Fibroblast of lung (primary cell): Measurements from ENCODE around the gene C10orf67. TPM values are rescaled to one million over a fixed set of nuclear protein-coding genes. Genes with fewer than 3 reads are reported as not detected.

Source experiments
- DNase-seq, 2 donors: peaks; one replicate each; pipeline versions ENCODE4 v3.0.0 to v3.0.0-alpha.2; 2010; ENCODE audit warnings: low read depth in 2 of 2
- H2AFZ ChIP-seq: 2 replicates; pipeline ENCODE4 v1.5.1; 2012; ENCODE audit warnings: low read length, control low read depth, inconsistent platforms
- H3K27ac ChIP-seq: 2 replicates; pipeline ENCODE4 v1.5.1; 2011; ENCODE audit warnings: low read length, control low read depth; ENCODE audit not compliant: insufficient read depth
- H3K27me3 ChIP-seq: 2 replicates; pipeline ENCODE4 v1.5.1; 2011; ENCODE audit warnings: mild to moderate bottlenecking, low read length; ENCODE audit not compliant: control insufficient read depth, insufficient read depth
- H3K36me3 ChIP-seq: 2 replicates; pipeline ENCODE4 v1.5.1; 2011; ENCODE audit warnings: low read length; ENCODE audit not compliant: control insufficient read depth, insufficient read depth
- H3K4me1 ChIP-seq: 2 replicates; pipeline ENCODE4 v1.5.1; 2011; ENCODE audit warnings: low read length; ENCODE audit not compliant: control insufficient read depth, insufficient read depth; ENCODE audit errors: extremely low read depth
- H3K4me2 ChIP-seq: 2 replicates; pipeline ENCODE4 v1.5.1; 2011; ENCODE audit warnings: low read length, control low read depth; ENCODE audit not compliant: insufficient read depth; ENCODE audit errors: extremely low read depth
- H3K4me3 ChIP-seq, 4 experiments: fragments of 200-600 bp in 1 of 4; sonication (generic) in 1 of 4; replicated peaks in 1 of 4; 2 replicates each; pipeline ENCODE4 v1.5.1; 2011 to 2016; ENCODE audit warnings: low read length in 4 of 4, low read depth in 3 of 4, mild to moderate bottlenecking in 3 of 4, control low read depth in 2 of 4, inconsistent platforms in 1 of 4, mixed read lengths in 1 of 4; ENCODE audit not compliant: insufficient read depth in 1 of 4; ENCODE audit errors: control extremely low read depth in 1 of 4
- H3K79me2 ChIP-seq: 2 replicates; pipeline ENCODE4 v1.5.1; 2012; ENCODE audit warnings: mild to moderate bottlenecking, low read length, inconsistent platforms; ENCODE audit not compliant: control insufficient read depth, insufficient read depth
- H3K9ac ChIP-seq: 2 replicates; pipeline ENCODE4 v1.5.1; 2011; ENCODE audit warnings: mild to moderate bottlenecking, low read length, control low read depth; ENCODE audit not compliant: insufficient read depth
- H3K9me3 ChIP-seq: 2 replicates; pipeline ENCODE4 v1.5.1; 2012; ENCODE audit warnings: low read depth, low read length; ENCODE audit not compliant: control insufficient read depth, insufficient read depth
- H4K20me1 ChIP-seq: 2 replicates; pipeline ENCODE4 v1.5.1; 2011; ENCODE audit warnings: low read length; ENCODE audit not compliant: control insufficient read depth, insufficient read depth; ENCODE audit errors: extremely low read depth
- EZH2 ChIP-seq: IDR thresholded peaks from 2 replicates; pipeline ENCODE4 v1.5.1; 2012; ENCODE audit warnings: low read length, control low read depth, mild to moderate bottlenecking; ENCODE audit errors: missing control alignments
- polyA plus RNA-seq, 2 donors: library from polyadenylated mRNA; depleted of rRNA in 1 of 2; stranded (reverse) in 1 of 2; unstranded in 1 of 2; fragments of >200 nt; gene quantifications; 2 replicates each; pipeline ENCODE4 v1.2.1, GENCODE V29; 2011 to 2012; ENCODE audit warnings: missing spikeins in 1 of 2
- total RNA-seq: library from RNA; depleted of rRNA; stranded (reverse); fragments of >200 nt; gene quantifications from 2 replicates; pipeline ENCODE4 v1.2.1, GENCODE V29; 2014
- TF ChIP-seq, protein P1 (sequence below), 2 donors: IDR thresholded peaks in 1 of 2; conservative IDR thresholded peaks in 1 of 2; 1 replicate in 1 of 2; 2 replicates in 1 of 2; pipeline ENCODE4 v1.5.1; 2011 to 2012; ENCODE audit warnings: low read length in 2 of 2, control low read depth in 1 of 2, inconsistent platforms in 1 of 2, low read depth in 1 of 2, mild to moderate bottlenecking in 1 of 2

The C10orf67 gene
- total and polyA plus RNA-seq, 2 donors (not counting 1 experiment from before 2014, with no cell fraction given) = under 0.01 to 0.16 TPM

DNA sequence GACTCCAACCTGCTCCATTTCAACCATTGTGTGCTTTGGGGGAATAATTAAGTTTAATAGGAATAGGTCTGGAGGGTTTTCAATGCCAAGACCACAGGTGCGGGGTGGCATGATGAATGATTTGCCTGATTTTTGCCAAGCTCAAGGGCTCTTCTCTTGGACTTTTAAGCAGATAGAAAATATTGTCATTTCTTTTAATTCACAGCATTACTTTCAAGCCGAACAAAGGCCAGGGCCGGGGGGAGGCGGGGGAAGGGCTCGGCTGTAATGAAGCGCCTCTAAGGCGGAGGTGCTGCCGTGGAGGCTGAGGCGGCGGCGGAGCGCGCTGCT, 146.0 kb downstream of the C10orf67 start:
- Histone ChIP-seq H3K4me2 (no peak overlapping the region), H3K27me3 (peaks cover 29% of the 10 kb centered on the region), H3K27ac (no peak overlapping the region), H3K4me3 (no peak overlapping the region), H3K9ac (no peak overlapping the region), H3K4me1 (no peaks in the 10 kb centered on the region), H3K36me3 (no peaks in the 10 kb centered on the region), H3K9me3 (no peaks in the 10 kb centered on the region), H2AFZ (no peak overlapping the region), H3K79me2 (no peaks in the 10 kb centered on the region), H4K20me1 (no peaks in the 10 kb centered on the region)
- DNase-seq = no peak
- TF ChIP-seq EZH2 = no peak
- TF ChIP-seq, protein P1, sequence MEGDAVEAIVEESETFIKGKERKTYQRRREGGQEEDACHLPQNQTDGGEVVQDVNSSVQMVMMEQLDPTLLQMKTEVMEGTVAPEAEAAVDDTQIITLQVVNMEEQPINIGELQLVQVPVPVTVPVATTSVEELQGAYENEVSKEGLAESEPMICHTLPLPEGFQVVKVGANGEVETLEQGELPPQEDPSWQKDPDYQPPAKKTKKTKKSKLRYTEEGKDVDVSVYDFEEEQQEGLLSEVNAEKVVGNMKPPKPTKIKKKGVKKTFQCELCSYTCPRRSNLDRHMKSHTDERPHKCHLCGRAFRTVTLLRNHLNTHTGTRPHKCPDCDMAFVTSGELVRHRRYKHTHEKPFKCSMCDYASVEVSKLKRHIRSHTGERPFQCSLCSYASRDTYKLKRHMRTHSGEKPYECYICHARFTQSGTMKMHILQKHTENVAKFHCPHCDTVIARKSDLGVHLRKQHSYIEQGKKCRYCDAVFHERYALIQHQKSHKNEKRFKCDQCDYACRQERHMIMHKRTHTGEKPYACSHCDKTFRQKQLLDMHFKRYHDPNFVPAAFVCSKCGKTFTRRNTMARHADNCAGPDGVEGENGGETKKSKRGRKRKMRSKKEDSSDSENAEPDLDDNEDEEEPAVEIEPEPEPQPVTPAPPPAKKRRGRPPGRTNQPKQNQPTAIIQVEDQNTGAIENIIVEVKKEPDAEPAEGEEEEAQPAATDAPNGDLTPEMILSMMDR (conservative IDR thresholded peaks at IDR 0.05 in 1 of 2, IDR thresholded peaks at IDR 0.05 in 1 of 2; ENCODE audit: low read depth in 1 of 2, low read length in 2 of 2) = no peak

DNA sequence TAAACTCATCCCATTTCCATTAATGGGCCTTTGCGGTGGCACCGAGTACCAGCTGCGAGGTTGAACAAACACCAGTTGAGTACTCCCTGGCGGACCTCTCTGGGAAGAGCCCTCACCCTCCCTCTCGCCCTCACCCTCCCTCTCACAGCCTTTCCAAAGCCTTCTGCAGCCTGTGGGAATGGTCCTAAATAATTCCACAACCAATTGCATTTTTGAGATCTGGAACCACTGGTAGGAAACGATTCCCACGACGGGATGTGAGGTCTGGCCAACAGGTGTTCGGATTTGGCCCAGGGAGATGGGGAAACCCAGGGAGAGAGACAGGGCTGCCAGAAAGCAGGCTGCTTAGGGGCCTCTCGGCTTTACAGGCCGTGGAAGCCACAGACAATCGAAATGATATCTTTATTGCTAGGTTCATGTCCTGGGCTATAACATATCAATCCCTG, 147.2 kb downstream of the C10orf67 start:
- no peak overlapping the region for H2AFZ ChIP-seq
- H3K9ac ChIP-seq = no peak overlapping the region
- no peak overlapping the region for H3K27ac ChIP-seq
- H3K9me3 ChIP-seq = no peaks in the 10 kb centered on the region
- no peak overlapping the region for H3K4me3 ChIP-seq
- H3K36me3 ChIP-seq = no peaks in the 10 kb centered on the region
- H3K27me3 ChIP-seq = peaks cover 32% of the 10 kb centered on the region
- DNase-seq = no peak
- H3K4me2 ChIP-seq = no peak overlapping the region
- no peaks in the 10 kb centered on the region for H3K79me2 ChIP-seq
- H4K20me1 ChIP-seq = no peaks in the 10 kb centered on the region
- no peaks in the 10 kb centered on the region for H3K4me1 ChIP-seq
- TF ChIP-seq, protein P1 (conservative IDR thresholded peaks at IDR 0.05 in 1 of 2, IDR thresholded peaks at IDR 0.05 in 1 of 2; ENCODE audit: low read depth in 1 of 2, low read length in 2 of 2) = no peak
- no peak for TF ChIP-seq EZH2

DNA sequence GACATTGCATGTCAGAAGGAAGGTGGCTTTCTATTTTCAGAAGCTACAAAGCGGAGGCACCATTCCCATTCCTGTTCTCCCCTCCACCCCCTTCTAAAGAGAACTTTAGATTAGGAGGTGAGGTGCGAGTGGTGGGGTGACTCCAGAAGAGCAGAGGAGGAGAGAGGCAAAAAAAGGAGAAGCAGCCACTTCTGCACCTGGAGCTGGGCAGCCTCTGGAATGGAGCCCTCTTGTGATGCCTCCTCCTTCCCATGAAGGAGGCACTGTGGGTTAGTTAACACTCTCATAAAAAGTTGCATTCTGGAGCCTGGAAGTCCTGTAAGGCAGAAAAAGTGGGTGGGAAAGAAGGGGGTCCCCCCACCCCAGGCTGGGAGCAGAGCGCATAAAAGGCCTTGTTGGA, 147.7 kb downstream of the C10orf67 start:
- Histone ChIP-seq H3K9me3 (no peaks in the 10 kb centered on the region), H3K79me2 (no peaks in the 10 kb centered on the region), H3K4me2 (no peak overlapping the region), H3K36me3 (no peaks in the 10 kb centered on the region), H2AFZ (no peak overlapping the region), H3K4me1 (no peaks in the 10 kb centered on the region), H3K27ac (no peak overlapping the region), H3K27me3 (peaks cover 32% of the 10 kb centered on the region), H3K4me3 (no peak overlapping the region), H3K9ac (no peak overlapping the region), H4K20me1 (no peaks in the 10 kb centered on the region)
- no peak for DNase-seq
- TF ChIP-seq, protein P1 (conservative IDR thresholded peaks at IDR 0.05 in 1 of 2, IDR thresholded peaks at IDR 0.05 in 1 of 2; ENCODE audit: low read depth in 1 of 2, low read length in 2 of 2) = no peak
- TF ChIP-seq EZH2 = no peak
